Type B pancreatic cell (in vitro differentiated cells): ENCODE results near the gene ZNF609. TPM values are rescaled to one million over a fixed set of nuclear protein-coding genes. Genes with fewer than 3 reads are reported as not detected.
"Not testable (repeated sequence)": the region's sequence is repeated elsewhere in the genome, so short reads cannot be mapped to it uniquely, and the experiment has no call there.

ENCODE experiments used
- DNase-seq: peaks from one replicate; pipeline ENCODE4 v3.0.0; 2021; ENCODE audit warnings: mixed read lengths; ENCODE audit not compliant: unreplicated experiment; ENCODE audit errors: extremely low spot score
- H3K27ac Mint-ChIP-seq: 2 replicates; pipeline ENCODE4 v1.8.0; 2021; ENCODE audit warnings: mild to moderate bottlenecking, mixed read lengths
- H3K27me3 Mint-ChIP-seq: 2 replicates; pipeline ENCODE4 v1.8.0; 2021; ENCODE audit warnings: mixed read lengths
- H3K36me3 Mint-ChIP-seq: 2 replicates; pipeline ENCODE4 v1.8.0; 2021; ENCODE audit warnings: mixed read lengths
- H3K4me1 Mint-ChIP-seq: one replicate; pipeline ENCODE4 v1.8.0; 2021; ENCODE audit warnings: mixed read lengths; ENCODE audit not compliant: unreplicated experiment
- H3K4me3 Mint-ChIP-seq: 2 replicates; pipeline ENCODE4 v1.8.0; 2021; ENCODE audit warnings: mild to moderate bottlenecking, mixed read lengths
- H3K9me3 Mint-ChIP-seq: 2 replicates; pipeline ENCODE4 v1.8.0; 2021; ENCODE audit warnings: mixed read lengths
- CTCF ChIP-seq: fragments of 200-600 bp; sonication (generic); conservative IDR thresholded peaks from 2 replicates; pipeline ENCODE4 v1.5.0; 2021; ENCODE audit warnings: antibody characterized with exemption, mild to moderate bottlenecking
- total RNA-seq: library from RNA; stranded (reverse); gene quantifications from 2 replicates; pipeline ENCODE4 v1.2.1, GENCODE V29; 2021; ENCODE audit warnings: low replicate concordance

ZNF609 gene
- total RNA-seq, 1 donor from 2014 or later, result 53.1 TPM

- Mint-ChIP-seq H3K4me1 (peaks cover 35% of the 10 kb centered on the region), H3K27ac (peak overlapping the region; percentile 11), H3K4me3 (no peak overlapping the region), H3K9me3 (peaks cover 5% of the 10 kb centered on the region), H3K36me3 (peaks cover 13% of the 10 kb centered on the region), H3K27me3 (no peaks in the 10 kb centered on the region)
- no peak for DNase-seq
- no peak for TF ChIP-seq CTCF
Measured at GRCh38 chr15:64586984-64587383, 126.6 kb downstream of the ZNF609 start.

GRCh38 chr15:64589435-64590084, 129.2 kb downstream of the ZNF609 start:
- no peak overlapping the region for H3K4me3 Mint-ChIP-seq
- peak overlapping the region; percentile 48 for H3K27ac Mint-ChIP-seq
- TF ChIP-seq CTCF, result no peak
- no peaks in the 10 kb centered on the region for H3K27me3 Mint-ChIP-seq
- peaks cover 5% of the 10 kb centered on the region for H3K9me3 Mint-ChIP-seq
- peaks cover 38% of the 10 kb centered on the region for H3K4me1 Mint-ChIP-seq
- H3K36me3 Mint-ChIP-seq, result peaks cover 8% of the 10 kb centered on the region
- no peak for DNase-seq

- not testable (repeated sequence) for DNase-seq, H3K36me3 Mint-ChIP-seq, H3K9me3 Mint-ChIP-seq, H3K4me3 Mint-ChIP-seq, H3K27me3 Mint-ChIP-seq, H3K27ac Mint-ChIP-seq
- H3K4me1 Mint-ChIP-seq, result peaks cover 37% of the 10 kb centered on the region
Measured at GRCh38 chr15:64592845-64593244, 132.5 kb downstream of the ZNF609 start.

- Mint-ChIP-seq H3K4me1 (peaks cover 32% of the 10 kb centered on the region), H3K36me3 (peaks cover 5% of the 10 kb centered on the region), H3K27ac (peak overlapping the region; percentile 69), H3K4me3 (peak overlapping the region; percentile 46), H3K9me3 (peaks cover 5% of the 10 kb centered on the region), H3K27me3 (no peaks in the 10 kb centered on the region)
- TF ChIP-seq CTCF, result no peak
- DNase-seq, result no peak
Measured at GRCh38 chr15:64596701-64597476, 136.5 kb downstream of the ZNF609 start.

GRCh38 chr15:64597477-64597822, 137.1 kb downstream of the ZNF609 start:
- Mint-ChIP-seq H3K4me3 (no peak overlapping the region), H3K27me3 (no peaks in the 10 kb centered on the region), H3K36me3 (peaks cover 5% of the 10 kb centered on the region), H3K4me1 (peaks cover 38% of the 10 kb centered on the region), H3K9me3 (peaks cover 5% of the 10 kb centered on the region), H3K27ac (peak overlapping the region; percentile 69)
- no peak for TF ChIP-seq CTCF
- DNase-seq, result no peak

- no peak for DNase-seq
- H3K27ac Mint-ChIP-seq, result no peak overlapping the region
- no peaks in the 10 kb centered on the region for H3K27me3 Mint-ChIP-seq
- H3K9me3 Mint-ChIP-seq, result no peaks in the 10 kb centered on the region
- peaks cover 41% of the 10 kb centered on the region for H3K4me1 Mint-ChIP-seq
- no peak for TF ChIP-seq CTCF
- peaks cover 3% of the 10 kb centered on the region for H3K36me3 Mint-ChIP-seq
- H3K4me3 Mint-ChIP-seq, result no peak overlapping the region
Measured at GRCh38 chr15:64599226-64599625, 138.8 kb downstream of the ZNF609 start.
